CD4-positive, alpha-beta T cell treated with Interleukin-12 subunit alpha and Interleukin-12 subunit beta, for 1 hour (primary cell): Measurements from ENCODE around the gene SAMD10.
"Not testable (repeated sequence)": the region's sequence is repeated elsewhere in the genome, so short reads cannot be mapped to it uniquely, and the experiment has no call there.

Experiments used
- DNase-seq: peaks from one replicate; pipeline ENCODE4 v3.0.0-alpha.2; 2020

SAMD10 gene

DNA sequence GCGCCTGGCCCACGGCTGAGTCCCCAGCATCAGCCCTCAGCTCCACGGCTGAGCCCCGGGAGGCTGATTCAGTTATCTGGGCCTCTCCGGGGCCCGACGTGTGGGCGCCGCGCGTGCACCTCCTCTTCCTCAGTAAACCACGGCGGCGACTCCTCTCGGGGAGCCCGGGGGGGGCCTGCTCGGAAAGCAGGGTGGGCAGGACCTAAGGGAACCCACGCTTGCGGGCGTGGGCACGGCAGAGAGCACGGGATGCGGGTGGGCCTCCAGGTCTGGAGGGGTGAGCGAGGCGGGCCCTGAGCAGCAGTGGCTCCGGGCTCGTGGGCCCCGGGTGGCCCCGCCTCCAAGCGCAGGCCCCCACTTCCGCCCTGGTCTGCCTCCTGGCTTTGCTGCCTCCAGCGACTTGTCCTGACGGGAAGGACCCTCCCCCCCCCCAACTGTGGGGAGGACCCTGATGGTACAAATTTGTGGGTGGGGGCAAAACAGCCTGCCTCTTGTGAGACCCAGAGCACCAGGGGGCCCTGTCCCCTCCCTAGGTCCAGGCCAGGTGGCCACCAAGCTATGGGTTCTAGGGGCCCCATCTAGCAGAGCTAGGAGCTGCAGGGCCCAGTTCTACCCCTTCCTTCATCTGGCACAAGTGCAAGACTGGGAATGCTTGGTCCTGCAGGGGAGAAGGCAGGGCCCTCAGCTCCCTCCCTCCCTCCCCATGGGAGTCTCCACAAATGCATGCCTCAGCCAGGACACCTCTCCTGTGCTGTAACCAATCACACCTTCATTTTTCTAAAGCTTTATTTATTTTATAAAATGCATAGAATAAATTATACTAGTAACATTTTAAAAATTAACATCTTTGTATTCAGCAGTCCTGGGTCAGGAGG is 40.1 kb downstream of the SAMD10 start:
- no peak for DNase-seq

DNA sequence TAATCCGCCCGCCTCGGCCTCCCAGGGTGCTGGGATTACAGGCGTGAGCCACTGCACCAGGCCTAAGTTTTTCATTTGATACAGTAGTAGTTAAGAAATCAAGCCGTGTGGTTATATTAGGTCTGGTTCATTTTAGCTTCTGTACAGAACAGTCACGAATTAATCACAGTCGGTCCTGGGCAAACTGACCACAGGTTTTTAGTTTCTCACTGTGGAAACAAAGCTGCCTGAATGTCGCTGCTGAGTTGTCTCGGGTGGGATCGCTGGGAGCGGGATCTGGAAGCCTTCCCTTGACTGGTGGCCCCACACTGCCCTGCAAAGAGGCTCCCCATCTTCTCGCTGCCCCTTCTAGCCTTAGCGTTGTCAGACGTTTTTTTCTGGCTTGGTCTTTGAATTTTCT is 41.8 kb downstream of the SAMD10 start:
- no peak for DNase-seq

- DNase-seq: no peak
Observed at GRCh38 chr20:63935447-63935846, 44.0 kb downstream of the SAMD10 start.

DNA sequence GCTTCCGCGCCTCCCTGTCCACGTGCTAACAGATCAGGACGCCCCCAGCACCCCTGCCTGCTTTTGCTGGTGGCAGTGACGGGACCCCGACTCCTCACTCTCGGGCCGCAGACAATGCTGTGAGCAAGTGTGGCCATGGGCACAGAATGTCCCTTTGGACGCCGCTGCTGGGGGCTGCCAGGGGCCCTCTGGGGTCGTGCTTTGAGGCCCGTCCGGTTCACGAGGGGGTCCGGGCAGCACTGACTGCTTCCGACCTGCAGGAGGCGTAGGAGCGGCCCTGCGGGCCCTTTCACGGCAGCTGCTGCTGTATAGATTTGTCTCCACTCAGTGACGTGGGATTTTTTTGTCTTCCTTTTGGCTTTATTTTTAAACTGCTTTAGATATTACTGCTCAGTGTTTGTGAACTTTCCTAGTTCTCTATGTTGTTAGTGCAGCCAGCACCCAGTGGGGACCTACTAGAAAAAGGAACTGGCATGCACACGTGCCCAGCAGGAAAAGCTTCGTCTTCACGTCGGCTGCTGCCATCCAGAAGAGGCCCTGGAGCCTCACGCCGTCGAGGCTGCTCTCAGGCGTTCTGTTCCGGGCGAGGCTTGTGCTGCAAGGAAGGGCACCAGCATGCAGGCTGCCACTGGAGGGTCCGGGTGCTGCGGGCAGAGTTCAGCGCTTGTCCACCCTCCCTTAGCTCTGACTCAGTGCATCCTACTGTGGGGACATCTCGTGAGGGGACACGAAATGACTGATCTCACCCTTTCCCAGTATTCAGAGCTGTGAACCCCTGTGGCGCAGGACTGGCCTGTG is 45.0 kb downstream of the SAMD10 start:
- no peak for DNase-seq

- DNase-seq: no peak
Observed at GRCh38 chr20:63933646-63934045, 45.8 kb downstream of the SAMD10 start.

GRCh38 chr20:63932606-63933160 is 46.8 kb downstream of the SAMD10 start:
- DNase-seq: no peak

DNA sequence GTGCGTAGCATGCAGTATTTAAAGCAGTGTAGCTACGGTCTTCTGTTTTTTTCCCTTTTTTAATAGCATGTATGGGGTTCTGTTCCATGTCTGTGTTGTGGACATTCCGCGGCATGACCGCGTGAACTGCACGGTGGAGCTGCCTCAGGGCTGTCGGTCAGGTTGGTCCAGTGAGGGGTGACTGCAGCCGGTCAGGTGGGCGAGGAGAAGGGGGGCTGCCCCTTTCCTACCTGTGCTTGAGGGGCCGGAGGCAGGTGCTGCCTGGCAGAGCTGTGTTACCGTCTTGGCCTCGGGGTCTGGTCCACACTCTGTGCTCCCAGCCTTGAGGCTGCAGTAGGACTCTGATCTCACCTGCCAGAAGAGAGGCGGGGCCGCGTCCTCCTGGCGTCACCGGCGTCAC is 47.7 kb downstream of the SAMD10 start:
- DNase-seq: no peak

DNA sequence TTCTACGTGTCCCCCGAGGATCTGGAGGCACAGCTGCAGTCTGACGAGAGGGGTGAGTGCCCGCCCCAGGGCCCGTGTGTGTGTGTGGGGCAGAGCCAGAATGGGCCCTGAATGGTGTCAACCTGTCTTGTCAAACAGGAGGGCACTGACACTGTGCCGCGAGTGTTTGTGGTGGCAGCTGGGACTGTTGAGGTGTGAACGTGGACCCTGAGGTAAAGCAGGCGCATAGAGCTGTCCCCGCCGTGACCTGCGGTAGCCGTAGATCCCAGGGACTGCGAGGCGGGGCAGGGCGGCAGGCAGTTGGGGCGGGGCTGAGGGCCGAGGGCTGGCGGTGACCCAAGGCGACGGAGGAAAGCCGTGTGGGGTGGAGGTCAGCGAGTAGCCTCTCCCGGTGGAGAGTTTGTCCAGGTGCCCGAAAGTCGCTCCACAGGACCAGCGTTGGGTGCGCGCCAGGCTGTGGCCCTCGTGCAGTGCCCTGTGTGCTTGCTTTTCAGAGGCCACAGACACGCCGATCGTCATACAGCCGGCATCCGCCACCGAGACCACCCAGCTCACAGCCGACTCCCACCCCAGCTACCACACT is 48.4 kb downstream of the SAMD10 start:
- no peak for DNase-seq

DNA sequence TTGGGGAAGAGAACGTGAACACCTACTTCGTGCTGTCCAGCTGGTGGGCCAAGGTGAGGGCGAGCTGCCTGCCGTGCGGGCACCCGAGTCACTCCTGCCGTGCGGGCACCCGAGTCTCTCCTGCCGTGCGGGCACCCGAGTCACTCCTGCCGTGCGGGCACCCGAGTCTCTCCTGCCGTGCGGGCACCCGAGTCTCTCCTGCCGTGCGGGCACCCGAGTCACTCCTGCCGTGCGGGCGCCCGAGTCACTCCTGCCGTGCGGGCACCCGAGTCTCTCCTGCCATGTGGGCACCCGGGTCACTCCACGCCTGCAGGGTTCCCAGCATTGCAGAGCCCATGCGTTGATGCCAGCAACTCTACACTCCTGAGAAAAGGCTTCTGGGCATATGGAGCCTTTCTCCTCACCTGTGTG is 50.0 kb downstream of the SAMD10 start:
- not testable (repeated sequence) for DNase-seq

GRCh38 chr20:63929071-63929470 is 50.4 kb downstream of the SAMD10 start:
- no peak for DNase-seq

DNA sequence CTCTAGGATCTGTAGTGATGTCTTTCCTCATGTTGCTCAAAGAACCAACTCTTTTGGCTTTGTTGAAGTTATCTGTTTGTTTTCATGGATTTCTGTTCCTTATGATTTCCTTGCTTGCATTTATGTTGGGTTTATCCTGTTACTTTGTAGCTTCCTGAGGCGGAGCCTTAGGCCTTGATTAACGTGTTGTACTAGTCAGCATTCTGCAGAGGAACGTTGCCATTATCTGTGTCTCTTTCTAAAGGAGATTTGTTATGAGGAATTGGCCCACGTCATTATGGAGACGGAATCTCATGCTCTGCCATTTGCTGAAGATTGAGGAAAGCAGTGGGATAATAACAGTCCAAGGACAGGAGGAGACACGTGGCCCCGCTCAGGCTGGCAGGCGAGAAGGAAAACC is 53.1 kb downstream of the SAMD10 start:
- DNase-seq: no peak

GRCh38 chr20:63924241-63924640 is 55.2 kb downstream of the SAMD10 start:
- DNase-seq: no peak
